Psoas muscle (tissue), 8 donors: ENCODE measurements around the gene TMC7. TPM values are rescaled to one million over a fixed set of nuclear protein-coding genes. Genes with fewer than 3 reads are reported as not detected.

Source experiments
- ATAC-seq, 4 donors: fragments of 200-7000 bp; cut with Tn5 transposase; one replicate each; pipeline ENCODE4 v1.9.1; 2020; ENCODE audit warnings: moderate library complexity in 3 of 4, mild to moderate bottlenecking in 2 of 4
- DNase-seq, 2 donors: peaks; one replicate each; pipeline ENCODE4 v3.0.0-alpha.2; 2020
- H3K27ac ChIP-seq: fragments of 200-600 bp; one replicate; pipeline ENCODE4 v1.8.0; 2022
- H3K27me3 ChIP-seq, 3 donors: fragments of 200-600 bp in 1 of 3; one replicate each; pipeline versions ENCODE4 v1.6.1 to v1.8.0; 2013 to 2022; ENCODE audit warnings: low read length in 2 of 3, mild to moderate bottlenecking in 2 of 3, moderate library complexity in 1 of 3; ENCODE audit not compliant: insufficient read depth in 3 of 3
- H3K36me3 ChIP-seq, 2 donors: fragments of 200-600 bp in 1 of 2; one replicate each; pipeline versions ENCODE4 v1.6.1 to v1.8.0; 2013 to 2022; ENCODE audit warnings: low read depth in 1 of 2, mild to moderate bottlenecking in 1 of 2, moderate library complexity in 1 of 2; ENCODE audit not compliant: insufficient read depth in 1 of 2
- H3K4me1 ChIP-seq: fragments of 200-600 bp; one replicate; pipeline ENCODE4 v1.8.0; 2022
- H3K4me3 ChIP-seq: fragments of 200-600 bp; one replicate; pipeline ENCODE4 v1.8.0; 2022; ENCODE audit warnings: mild to moderate bottlenecking
- H3K9me3 ChIP-seq: fragments of 200-600 bp; one replicate; pipeline ENCODE4 v1.8.0; 2022
- CTCF ChIP-seq: fragments of 200-600 bp; IDR thresholded peaks from one replicate; pipeline ENCODE4 v1.8.0; 2022; ENCODE audit warnings: antibody characterized with exemption
- WGBS, 3 donors: extraction: QIAGEN DNeasy Blood & Tissue Kit; methylation state at CpG; one replicate each; pipeline versions ENCODE4 v1.1.6 to v1.1.7; 2013; 5-methylcytosine and 5-hydroxymethylcytosine counted together
- intact Hi-C, 2 donors: fragments of 100-400 bp; cut with DNase I; formaldehyde crosslinking; loops; one replicate each; pipeline versions ENCODE4 v1.11.0 to v1.14.2; 2022
- long read RNA-seq, 2 donors: library from polyadenylated mRNA; unstranded; transcript quantifications; one replicate each; pipeline ENCODE4 v2.0.0, GENCODE V29; 2021
- polyA plus RNA-seq, 3 donors: library from polyadenylated mRNA; stranded (reverse); fragments of 200-250 nt; gene quantifications; one replicate each; pipeline ENCODE4 v1.2.3, GENCODE V29; 2013
- total RNA-seq, 4 donors: library from RNA; stranded (reverse); fragmentation: NEBNext Ultra II Directional in 2 of 4; extraction: Animal tissue kit (Norgen Biotek cat#: 25700) in 2 of 4; gene quantifications; one replicate each; pipeline versions ENCODE4 v1.2.1 to v1.2.4, GENCODE V29; 2021 to 2023
- donor health status: healthy with polysubstance abuse.
- donor health status: DM: no; HTN: no; CAD: no; lungs with moderate emphysema.
- donor health status: Bipolar disorder and iron deficiency.
- donor health status: healthy.
- donor health status: DM: yes; HTN: yes; CAD: no.
- donor health status: DM: no; HTN: no; CAD: no.
- donor health status: DM: no; HTN: no; CAD: no.
- donor health status: DM: yes; HTN: yes; CAD: no.

TMC7 gene
- total RNA-seq = 1 to 10 TPM in 2 of 4 donors, under 1 TPM in 2; 0.32 to 1.8 (median 0.85) TPM
- polyA plus RNA-seq = under 1 TPM; 0.46 to 0.77 (median 0.53) TPM
- long read RNA-seq, donor 1, partial matches to known transcripts = 0 of 1 reads
- long read RNA-seq, donor 1, other reads (novel, unspliced or antisense) = 1 of 1 reads
- long read RNA-seq, donor 2 = 0 reads

- TF ChIP-seq CTCF = peak; percentile 68
- intact Hi-C loops = loop anchor here (5.0 to 10.0 kb wide), 3 partner anchors 89 to 901 kb away; partner anchors contain the start of gene GPRC5B (in 1 of the 2)
- WGBS, 3 donors = 6 to 10% (median 7%) methylated on average over 41 to 64 of the region's 64 CpGs
These were observed at the start of gene TMC7 for GRCh38 chr16:18983565-18984434. Gene TMC7 (plus strand): TSS chr16:18983934. CDS start chr16:18984064, 130 bp downstream.

GRCh38 chr16:18936727-18937340 lies 46.9 kb upstream of the TMC7 start:
- intact Hi-C loops = no loop called here
- no peaks in the 10 kb centered on the region for H3K36me3 ChIP-seq
- no peak for TF ChIP-seq CTCF
- 75 to 77% (median 76%) methylated on average over 7 of the region's 7 CpGs for WGBS, 3 donors
- H3K4me3 ChIP-seq = no peak overlapping the region
- H3K27ac ChIP-seq = no peak overlapping the region
- no peaks in the 10 kb centered on the region for H3K9me3 ChIP-seq
- H3K4me1 ChIP-seq = peaks cover 6% of the 10 kb centered on the region
- DNase-seq (no peak), ATAC-seq (no peak)
- H3K27me3 ChIP-seq = no peaks in the 10 kb centered on the region

More at GRCh38 chr16:18983565-18984434, at the start of gene TMC7:
- H3K27me3 ChIP-seq = no peaks in the 10 kb centered on the region
- no peaks in the 10 kb centered on the region for H3K36me3 ChIP-seq
- peak within 1 kb of the TSS; percentile 61 for H3K27ac ChIP-seq
- no peaks in the 10 kb centered on the region for H3K4me1 ChIP-seq
- H3K4me3 ChIP-seq = peak within 1 kb of the TSS; percentile 67
- ATAC-seq (peak; percentile 93 to 97 (median 96)), DNase-seq (peak; percentile 71 to 81)
- H3K9me3 ChIP-seq = no peaks in the 10 kb centered on the region

GRCh38 chr16:18937390-18937789 lies 46.3 kb upstream of the TMC7 start:
- intact Hi-C loops = no loop called here
- DNase-seq (no peak), ATAC-seq (no peak)
- no peaks in the 10 kb centered on the region for H3K9me3 ChIP-seq
- no peak for TF ChIP-seq CTCF
- no peaks in the 10 kb centered on the region for H3K27me3 ChIP-seq
- H3K4me1 ChIP-seq = peaks cover 6% of the 10 kb centered on the region
- H3K4me3 ChIP-seq = no peak overlapping the region
- H3K27ac ChIP-seq = no peak overlapping the region
- no peaks in the 10 kb centered on the region for H3K36me3 ChIP-seq

GRCh38 chr16:18938986-18939385 lies 44.7 kb upstream of the TMC7 start:
- Histone ChIP-seq H3K9me3 (no peaks in the 10 kb centered on the region), H3K27ac (no peak overlapping the region), H3K36me3 (no peaks in the 10 kb centered on the region), H3K4me1 (no peaks in the 10 kb centered on the region), H3K27me3 (no peaks in the 10 kb centered on the region), H3K4me3 (no peak overlapping the region)
- no peak for DNase-seq
- no peak for ATAC-seq
- intact Hi-C loops = no loop called here
- TF ChIP-seq CTCF = no peak
- 94 to 95% (median 94%) methylated on average over 9 of the region's 9 CpGs for WGBS, 3 donors
